ENCODE measurements around the gene EXOC6B.

The EXOC6B gene

GRCh38 chr2:72475246-72475645 is 350.6 kb downstream of the EXOC6B start:
- H3K4me2 ChIP-seq (ENCODE audit: low read depth, low read length, poor library complexity, severe bottlenecking) = no peak overlapping the region
- no peaks in the 10 kb centered on the region for H3K4me1 ChIP-seq (ENCODE audit: insufficient read depth, low read length, poor library complexity, severe bottlenecking)
- no peaks in the 10 kb centered on the region for H3K9me2 ChIP-seq (replicated peaks; ENCODE audit: low read depth, low read length)
- H3K9ac ChIP-seq (ENCODE audit: low read depth, low read length, poor library complexity, severe bottlenecking) = no peak overlapping the region
- H3K4me3 ChIP-seq (ENCODE audit: low read length, poor library complexity, severe bottlenecking) = no peak overlapping the region
- no peaks in the 10 kb centered on the region for H3F3A ChIP-seq (ENCODE audit: low read depth)
- H3K27me3 ChIP-seq (ENCODE audit: insufficient read depth, low read length, poor library complexity, severe bottlenecking) = no peaks in the 10 kb centered on the region
- no peak for TF ChIP-seq CTCF (conservative IDR thresholded peaks at IDR 0.05; ENCODE audit: low read length)
- no peaks in the 10 kb centered on the region for H4K20me1 ChIP-seq (ENCODE audit: insufficient read depth, low read length, poor library complexity, severe bottlenecking)
- H2AFZ ChIP-seq (ENCODE audit: low read length) = no peak overlapping the region
- H3K79me2 ChIP-seq (ENCODE audit: insufficient read depth, low read length) = no peaks in the 10 kb centered on the region
- peaks cover 4% of the 10 kb centered on the region; the same call in 1 of the 2 replicates for H3K9me3 ChIP-seq (ENCODE audit: insufficient read depth, low read depth, low read length)
- no peaks in the 10 kb centered on the region for H3K36me3 ChIP-seq (ENCODE audit: insufficient read depth, low read length)

DNA sequence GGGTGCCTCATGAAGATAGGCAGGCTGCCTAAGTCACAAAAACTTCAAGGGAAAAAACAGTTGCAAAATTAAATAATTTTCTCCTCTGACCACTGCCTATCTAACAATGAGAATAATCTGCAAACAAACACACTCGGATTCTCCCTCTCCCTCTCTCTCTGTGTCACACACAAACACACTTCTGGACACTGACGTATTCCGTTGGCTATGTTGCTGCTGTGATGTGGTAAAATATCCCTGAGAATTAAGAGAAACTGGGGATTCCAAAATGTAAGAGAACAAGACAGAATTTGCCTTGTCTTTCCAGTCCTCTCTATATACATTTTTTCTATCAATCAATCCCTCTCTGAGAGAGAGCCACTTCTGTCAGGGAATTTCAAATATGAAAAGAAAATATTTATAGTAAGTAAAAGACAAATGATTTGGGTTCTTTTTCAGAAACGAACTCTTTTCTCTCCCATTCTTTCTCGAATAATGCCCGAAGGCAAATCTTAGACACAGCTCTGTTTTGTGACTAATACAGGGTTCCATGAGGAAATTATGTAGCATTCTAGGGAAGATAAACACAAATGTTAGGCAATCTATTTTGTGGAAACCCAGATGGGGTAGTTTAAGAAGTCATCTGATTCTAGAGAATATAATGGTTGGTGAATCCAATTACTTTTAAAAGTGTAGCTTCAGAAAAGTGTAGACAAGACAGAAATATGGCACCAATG is 367.9 kb downstream of the EXOC6B start:
- H3K9me2 ChIP-seq (replicated peaks; ENCODE audit: low read depth, low read length) = no peaks in the 10 kb centered on the region
- H3K4me3 ChIP-seq (ENCODE audit: low read length, poor library complexity, severe bottlenecking) = no peak overlapping the region
- no peak overlapping the region for H2AFZ ChIP-seq (ENCODE audit: low read length)
- H3F3A ChIP-seq (ENCODE audit: low read depth) = no peaks in the 10 kb centered on the region
- no peak overlapping the region for H3K9ac ChIP-seq (ENCODE audit: low read depth, low read length, poor library complexity, severe bottlenecking)
- H3K79me2 ChIP-seq (ENCODE audit: insufficient read depth, low read length) = no peaks in the 10 kb centered on the region
- no peak for TF ChIP-seq CTCF (conservative IDR thresholded peaks at IDR 0.05; ENCODE audit: low read length)
- no peak for TF ChIP-seq EZH2phosphoT487 (IDR thresholded peaks at IDR 0.05; ENCODE audit: borderline replicate concordance)
- no peaks in the 10 kb centered on the region for H4K20me1 ChIP-seq (ENCODE audit: insufficient read depth, low read length, poor library complexity, severe bottlenecking)
- no peaks in the 10 kb centered on the region; the same call in 1 of the 2 replicates for H3K9me3 ChIP-seq (ENCODE audit: insufficient read depth, low read depth, low read length)
- H3K36me3 ChIP-seq (ENCODE audit: insufficient read depth, low read length) = no peaks in the 10 kb centered on the region
- no peaks in the 10 kb centered on the region for H3K27me3 ChIP-seq (ENCODE audit: insufficient read depth, low read length, poor library complexity, severe bottlenecking)
- no peaks in the 10 kb centered on the region for H3K4me1 ChIP-seq (ENCODE audit: insufficient read depth, low read length, poor library complexity, severe bottlenecking)
- no peak overlapping the region for H3K4me2 ChIP-seq (ENCODE audit: low read depth, low read length, poor library complexity, severe bottlenecking)

DNA sequence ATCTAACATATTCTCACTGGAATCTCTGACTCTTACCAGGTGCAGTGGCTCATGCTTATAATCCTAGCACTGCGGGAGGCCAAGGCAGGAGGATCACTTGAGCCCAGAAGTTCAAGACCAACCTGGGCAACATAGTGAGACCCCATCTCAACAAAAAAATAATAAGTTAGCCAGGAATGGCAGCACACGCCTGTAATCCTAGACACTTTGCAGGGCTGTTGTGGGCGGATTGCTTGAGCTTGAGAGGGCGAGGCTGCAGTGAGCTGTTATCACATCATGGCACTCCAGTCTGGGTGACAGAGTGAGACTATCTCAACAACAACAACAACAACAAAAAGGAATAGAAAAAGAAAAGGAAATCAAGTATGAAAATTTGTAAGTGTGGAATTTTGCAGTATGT is 371.6 kb downstream of the EXOC6B start:
- TF ChIP-seq EZH2phosphoT487 (IDR thresholded peaks at IDR 0.05; ENCODE audit: borderline replicate concordance) (no peak), CTCF (conservative IDR thresholded peaks at IDR 0.05; ENCODE audit: low read length) (no peak)
- Histone ChIP-seq H3K4me1 (ENCODE audit: insufficient read depth, low read length, poor library complexity, severe bottlenecking) (no peaks in the 10 kb centered on the region), H3K27me3 (ENCODE audit: insufficient read depth, low read length, poor library complexity, severe bottlenecking) (no peaks in the 10 kb centered on the region), H3K9me3 (ENCODE audit: insufficient read depth, low read depth, low read length) (no peaks in the 10 kb centered on the region), H3K9ac (ENCODE audit: low read depth, low read length, poor library complexity, severe bottlenecking) (no peak overlapping the region), H3K9me2 (replicated peaks; ENCODE audit: low read depth, low read length) (no peaks in the 10 kb centered on the region), H3K4me3 (ENCODE audit: low read length, poor library complexity, severe bottlenecking) (no peak overlapping the region), H2AFZ (ENCODE audit: low read length) (no peak overlapping the region), H3K36me3 (ENCODE audit: insufficient read depth, low read length) (no peaks in the 10 kb centered on the region), H3K79me2 (ENCODE audit: insufficient read depth, low read length) (no peaks in the 10 kb centered on the region), H3F3A (ENCODE audit: low read depth) (no peaks in the 10 kb centered on the region), H4K20me1 (ENCODE audit: insufficient read depth, low read length, poor library complexity, severe bottlenecking) (no peaks in the 10 kb centered on the region), H3K4me2 (ENCODE audit: low read depth, low read length, poor library complexity, severe bottlenecking) (no peak overlapping the region)
